H1 (cell line): ENCODE data around the gene GPC6. TPM values are rescaled to one million over a fixed set of nuclear protein-coding genes. Genes with fewer than 3 reads are reported as not detected.

Experiments
- CTCF ChIA-PET: fragments of 300-600 bp; sonication (Branson Sonifier 250); formaldehyde crosslinking; loops from one replicate; lab custom pipeline; 2021; ENCODE audit not compliant: partially characterized antibody; lab: Charles Lee
- POLR2A ChIA-PET: fragments of 300-600 bp; sonication (Branson Sonifier 250); formaldehyde crosslinking; loops from one replicate; lab custom pipeline; 2021; ENCODE audit warnings: inconsistent platforms; ENCODE audit not compliant: partially characterized antibody; lab: Charles Lee
- DNase-seq, 2 experiments: peaks; one replicate each; pipeline versions ENCODE4 v3.0.0 to v3.0.0-alpha.2; 2010 to 2022; ENCODE audit warnings: low spot score in 2 of 2, low read depth in 1 of 2, mixed read lengths in 1 of 2
- FAIRE-seq: peaks from 2 replicates; lab custom pipeline; 2011; peaks lifted over from hg19 to GRCh38; lab: Jason Lieb, UNC
- H2AFZ ChIP-seq: 2 replicates; pipeline ENCODE4 v1.8.1; 2012; ENCODE audit warnings: low read length, inconsistent platforms
- H2AK5ac ChIP-seq: 2 replicates; pipeline ENCODE4 v1.6.1; 2013; ENCODE audit warnings: low read depth, low read length
- H2BK120ac ChIP-seq: replicated peaks from 2 replicates; pipeline ENCODE3; 2013; ENCODE audit warnings: low read depth, low read length, inconsistent platforms
- H2BK12ac ChIP-seq: 2 replicates; pipeline ENCODE4 v1.6.1; 2013; ENCODE audit warnings: low read depth, low read length
- H2BK15ac ChIP-seq: 2 replicates; pipeline ENCODE4 v1.6.1; 2013; ENCODE audit warnings: low read length
- H2BK20ac ChIP-seq: 2 replicates; pipeline ENCODE4 v1.6.1; 2013; ENCODE audit warnings: low read length
- H2BK5ac ChIP-seq: 2 replicates; pipeline ENCODE4 v1.6.1; 2013; ENCODE audit warnings: low read depth, low read length
- H3K14ac ChIP-seq: 2 replicates; pipeline ENCODE4 v1.6.1; 2013; ENCODE audit warnings: inconsistent platforms; ENCODE audit not compliant: insufficient read length
- H3K18ac ChIP-seq: 2 replicates; pipeline ENCODE4 v1.6.1; 2013; ENCODE audit warnings: low read length; ENCODE audit errors: extremely low read depth
- H3K23ac ChIP-seq: 2 replicates; pipeline ENCODE4 v1.6.1; 2013; ENCODE audit warnings: inconsistent platforms; ENCODE audit not compliant: insufficient read length
- H3K23me2 ChIP-seq: 2 replicates; pipeline ENCODE4 v1.6.1; 2013; ENCODE audit warnings: low read depth, low read length
- H3K27ac ChIP-seq: 2 replicates; pipeline ENCODE4 v1.6.1; 2011; ENCODE audit warnings: low read depth, low read length, inconsistent platforms
- H3K27me3 ChIP-seq, 4 experiments: replicated peaks in 1 of 4; 1 replicate in 1 of 4; 2 replicates in 3 of 4; pipeline versions ENCODE4 v1.6.1 to v1.8.1; 2011 to 2013; ENCODE audit warnings: low read length in 3 of 4, mild to moderate bottlenecking in 3 of 4, inconsistent platforms in 2 of 4, mixed read lengths in 2 of 4, moderate library complexity in 1 of 4; ENCODE audit not compliant: control insufficient read depth in 3 of 4, insufficient read depth in 3 of 4; ENCODE audit errors: extremely low read depth in 1 of 4
- H3K36me3 ChIP-seq, 4 experiments: 2 replicates each; pipeline versions ENCODE4 v1.6.1 to v1.8.1; 2011 to 2013; ENCODE audit warnings: mild to moderate bottlenecking in 4 of 4, low read length in 3 of 4, moderate library complexity in 2 of 4, control low read depth in 1 of 4, inconsistent platforms in 1 of 4; ENCODE audit not compliant: insufficient read depth in 4 of 4, control insufficient read depth in 2 of 4
- H3K4ac ChIP-seq: replicated peaks from 2 replicates; pipeline ENCODE3; 2013; ENCODE audit warnings: low read length, low read depth, mixed read lengths, inconsistent platforms; ENCODE audit not compliant: insufficient read length
- H3K4me1 ChIP-seq, 4 experiments: replicated peaks in 1 of 4; 1 replicate in 1 of 4; 2 replicates in 3 of 4; pipeline versions ENCODE4 v1.6.1 to v1.8.1; 2011 to 2013; ENCODE audit warnings: low read length in 3 of 4, inconsistent platforms in 2 of 4, mixed read lengths in 1 of 4; ENCODE audit not compliant: insufficient read depth in 4 of 4, control insufficient read depth in 3 of 4
- H3K4me2 ChIP-seq, 2 experiments: 2 replicates each; pipeline versions ENCODE4 v1.6.1 to v1.8.1; 2011 to 2013; ENCODE audit warnings: low read depth in 2 of 2, low read length in 2 of 2, control low read depth in 1 of 2, inconsistent platforms in 1 of 2, mild to moderate bottlenecking in 1 of 2; ENCODE audit not compliant: insufficient read depth in 1 of 2
- H3K4me3 ChIP-seq, 4 experiments: fragments of 200-600, 300-600 bp in 1 of 4; sonication (generic), shearing (Covaris generic), sonication (Bioruptor Twin) in 1 of 4; 2 replicates each; pipeline versions ENCODE4 v1.5.1 to v1.8.1; 2011 to 2016; ENCODE audit warnings: low read length in 4 of 4, low read depth in 3 of 4, control low read depth in 2 of 4, inconsistent platforms in 2 of 4, mild to moderate bottlenecking in 2 of 4, mixed read lengths in 1 of 4, moderate library complexity in 1 of 4; ENCODE audit not compliant: insufficient read depth in 2 of 4; ENCODE audit errors: extremely low read depth in 1 of 4
- H3K56ac ChIP-seq: replicated peaks from 2 replicates; pipeline ENCODE3; 2013; ENCODE audit warnings: low read depth, mild to moderate bottlenecking, mixed read lengths, low read length, inconsistent platforms; ENCODE audit not compliant: insufficient read length
- H3K79me1 ChIP-seq: 2 replicates; pipeline ENCODE4 v1.6.1; 2013; ENCODE audit warnings: low read depth, low read length, control low read depth
- H3K79me2 ChIP-seq, 2 experiments: 2 replicates each; pipeline versions ENCODE4 v1.6.1 to v1.8.1; 2012 to 2013; ENCODE audit warnings: low read length in 2 of 2, mild to moderate bottlenecking in 2 of 2, inconsistent platforms in 1 of 2; ENCODE audit not compliant: insufficient read depth in 2 of 2, control insufficient read depth in 1 of 2
- H3K9ac ChIP-seq, 4 experiments: replicated peaks in 1 of 4; 1 replicate in 1 of 4; 2 replicates in 3 of 4; pipeline versions ENCODE4 v1.6.1 to v1.8.1; 2011 to 2013; ENCODE audit warnings: low read depth in 3 of 4, low read length in 3 of 4, control low read depth in 2 of 4, mild to moderate bottlenecking in 2 of 4, moderate library complexity in 2 of 4, inconsistent platforms in 1 of 4; ENCODE audit errors: extremely low read depth in 1 of 4
- H3K9me3 ChIP-seq, 2 experiments: 2 replicates each; pipeline versions ENCODE4 v1.6.1 to v1.8.1; 2012 to 2013; ENCODE audit warnings: mild to moderate bottlenecking in 2 of 2, moderate library complexity in 2 of 2, control low read depth in 1 of 2, inconsistent platforms in 1 of 2, low read depth in 1 of 2, low read length in 1 of 2, mixed read lengths in 1 of 2; ENCODE audit not compliant: insufficient read depth in 2 of 2
- H4K20me1 ChIP-seq, 2 experiments: replicated peaks in 1 of 2; 2 replicates each; pipeline versions ENCODE3 to v1.8.1; 2011 to 2013; ENCODE audit warnings: inconsistent platforms in 2 of 2, low read length in 2 of 2, mild to moderate bottlenecking in 1 of 2; ENCODE audit not compliant: insufficient read depth in 2 of 2, control insufficient read depth in 1 of 2
- H4K5ac ChIP-seq: 2 replicates; pipeline ENCODE4 v1.6.1; 2013; ENCODE audit warnings: low read length, low read depth, mixed read lengths, inconsistent platforms; ENCODE audit not compliant: insufficient read length
- H4K8ac ChIP-seq: 2 replicates; pipeline ENCODE4 v1.8.0; 2013; ENCODE audit warnings: mild to moderate bottlenecking, moderate library complexity, low read length, inconsistent platforms; ENCODE audit not compliant: insufficient read depth; ENCODE audit errors: extremely low read depth
- H4K91ac ChIP-seq: replicated peaks from 2 replicates; pipeline ENCODE3; 2013; ENCODE audit warnings: low read length, mixed read lengths, inconsistent platforms; ENCODE audit not compliant: insufficient read length
- ASH2L ChIP-seq: fragments of 200-600, 300-600 bp; sonication (generic); IDR thresholded peaks from one replicate; pipeline ENCODE4 v1.7.1; 2017; ENCODE audit warnings: low read length
- EZH2 ChIP-seq: fragments of 200-600 bp; sonication (generic); IDR thresholded peaks from 2 replicates; pipeline ENCODE4 v1.7.1; 2012; ENCODE audit warnings: low read depth, mild to moderate bottlenecking, moderate library complexity, low read length, inconsistent platforms; ENCODE audit not compliant: severe bottlenecking
- MAFK ChIP-seq: IDR thresholded peaks from 2 replicates; pipeline ENCODE4 v1.6.1; 2012; ENCODE audit warnings: low read depth, mild to moderate bottlenecking, improper control_type of control experiment, low read length
- RAD21 ChIP-seq, 2 experiments: IDR thresholded peaks in 1 of 2; conservative IDR thresholded peaks in 1 of 2; 2 replicates each; pipeline ENCODE4 v1.6.1; 2011; ENCODE audit warnings: low read depth in 2 of 2, low read length in 2 of 2, improper control_type of control experiment in 1 of 2, inconsistent platforms in 1 of 2, mild to moderate bottlenecking in 1 of 2, moderate library complexity in 1 of 2
- TAF7 ChIP-seq: optimal IDR thresholded peaks from 2 replicates; pipeline ENCODE3; 2011; ENCODE audit warnings: low read depth, mild to moderate bottlenecking, inconsistent platforms, low read length, moderate library complexity, borderline replicate concordance
- TBP ChIP-seq: IDR thresholded peaks from 2 replicates; pipeline ENCODE4 v1.6.1; 2011; ENCODE audit warnings: low read depth, low read length, improper control_type of control experiment
- WGBS, 2 experiments: shearing (Covaris generic) in 1 of 2; methylation state at CpG; one replicate each; pipeline versions ENCODE4 v1.1.6 to v1.1.7; 2013 to 2015; ENCODE audit warnings: low lambda C conversion rate in 2 of 2, mixed read lengths in 2 of 2, inconsistent platforms in 1 of 2, low coverage in 1 of 2, missing lambda C conversion rate in 1 of 2; ENCODE audit not compliant: insufficient replicate concordance in 2 of 2, insufficient coverage in 1 of 2, insufficient read length in 1 of 2; ENCODE audit errors: extremely low coverage in 1 of 2, missing lambda C conversion rate in 1 of 2; 5-methylcytosine and 5-hydroxymethylcytosine counted together
- polyA plus RNA-seq, 7 experiments: library from polyadenylated mRNA; depleted of rRNA in 3 of 7; stranded (reverse) in 5 of 7; unstranded in 2 of 7; fragments of >200 nt in 5 of 7; fragments of 200-250 nt in 2 of 7; gene quantifications; 1 replicate in 5 of 7; 2 replicates in 1 of 7; 4 replicates in 1 of 7; pipeline versions ENCODE4 v1.2.1 to v1.2.3, GENCODE V29; 2011 to 2013; ENCODE audit warnings: missing spikeins in 2 of 7, mixed read lengths in 2 of 7
- total RNA-seq: library from RNA; stranded (reverse); fragmentation: NEBNext Ultra II Directional; extraction: Animal tissue kit (Norgen Biotek cat#: 25700); gene quantifications from 2 replicates; pipeline ENCODE4 v1.2.1, GENCODE V29; 2021

The GPC6 gene
- total and polyA plus RNA-seq, 2 of the 8 experiments (the other 6 are each of a cell fraction or from before 2014, with no cell fraction given), result 5.4 to 12.0 TPM

GRCh38 chr13:94217370-94217769, 990.8 kb downstream of the GPC6 start:
- no peak overlapping the region for H2AK5ac ChIP-seq
- H3K23me2 ChIP-seq, result no peaks in the 10 kb centered on the region
- no peak overlapping the region for H4K8ac ChIP-seq
- H3K14ac ChIP-seq, result no peak overlapping the region
- ChIA-PET POLR2A (no interaction called here), CTCF (interaction anchor here (1.1 kb wide), 1 partner anchor 102 kb away, joined by 3 read pairs; no protein-coding TSS in a partner anchor)
- no peak for FAIRE-seq
- no peaks in the 10 kb centered on the region for H3K9me3 ChIP-seq
- no peaks in the 10 kb centered on the region for H3K36me3 ChIP-seq
- 94% methylated on average over 3 of the region's 3 CpGs; no CpG with 5 or more reads in 1 of the 2 experiments for WGBS, 2 experiments
- no peak overlapping the region for H3K9ac ChIP-seq
- H2AFZ ChIP-seq, result no peak overlapping the region
- no peak overlapping the region for H3K4me3 ChIP-seq
- H4K91ac ChIP-seq, result no peak overlapping the region
- TF ChIP-seq ASH2L, result no peak
- TF ChIP-seq EZH2, result no peak
- no peak for TF ChIP-seq TBP
- no peak for TF ChIP-seq MAFK
- no peak for TF ChIP-seq RAD21 (IDR thresholded peaks at IDR 0.05 in 1 of 2, conservative IDR thresholded peaks at IDR 0.05 in 1 of 2; ENCODE audit: low read depth in 2 of 2, low read length in 2 of 2)
- TF ChIP-seq TAF7, result no peak
- H3K56ac ChIP-seq, result no peak overlapping the region
- H2BK12ac ChIP-seq, result no peak overlapping the region
- H2BK15ac ChIP-seq, result no peak overlapping the region
- H3K18ac ChIP-seq, result no peak overlapping the region
- no peak overlapping the region for H3K23ac ChIP-seq
- H3K27me3 ChIP-seq, result no peaks in the 10 kb centered on the region
- H3K79me1 ChIP-seq, result no peaks in the 10 kb centered on the region
- no peak overlapping the region for H3K4ac ChIP-seq
- no peaks in the 10 kb centered on the region for H3K79me2 ChIP-seq
- no peak overlapping the region for H3K4me2 ChIP-seq
- no peaks in the 10 kb centered on the region for H4K20me1 ChIP-seq
- H3K27ac ChIP-seq, result no peak overlapping the region
- no peak overlapping the region for H4K5ac ChIP-seq
- H2BK5ac ChIP-seq, result no peak overlapping the region
- peaks cover 0 to 9% (median 7%) of the 10 kb centered on the region in 4 experiments; a peak in 5 of 7 replicates for H3K4me1 ChIP-seq
- H2BK20ac ChIP-seq, result no peak overlapping the region
- DNase-seq, result no peak
- no peak overlapping the region for H2BK120ac ChIP-seq
